ENCODE results near the gene LIMK1. TPM values are rescaled to one million over a fixed set of nuclear protein-coding genes. Genes with fewer than 3 reads are reported as not detected.
"Not testable (repeated sequence)": the region's sequence is repeated elsewhere in the genome, so short reads cannot be mapped to it uniquely, and the experiment has no call there.

LIMK1 gene
- total RNA-seq, 2 experiments from 2014 or later: 7.8 to 8.2 TPM

DNA sequence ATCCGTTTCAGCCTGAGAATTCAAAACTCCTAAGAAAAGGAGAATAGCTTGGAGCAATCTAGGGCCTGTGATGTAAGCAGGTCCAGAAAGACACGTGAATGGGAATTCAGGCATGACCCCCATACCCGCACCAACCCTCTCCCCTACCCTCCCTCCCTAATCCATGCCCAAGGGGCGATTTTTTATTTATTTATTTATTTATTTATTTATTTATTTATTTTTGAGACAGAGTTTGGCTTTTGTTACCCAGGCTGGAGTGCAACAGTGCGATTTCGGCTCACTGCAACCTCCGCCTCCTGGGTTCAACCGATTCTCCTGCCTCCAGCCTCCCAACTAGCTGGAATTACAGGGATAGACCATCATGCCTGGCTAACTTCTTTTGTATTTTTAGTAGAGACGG is 74.0 kb downstream of the LIMK1 start:
- H3K27me3 ChIP-seq (ENCODE audit: control insufficient read depth in 1 of 2, insufficient read depth in 2 of 2, low read length in 2 of 2): no peaks in the 10 kb centered on the region
- no peak overlapping the region for H3K27ac ChIP-seq (ENCODE audit: low read depth in 1 of 2, low read length in 2 of 2)
- Mint-ChIP-seq H3K27ac (no peak overlapping the region), H3K36me3 (ENCODE audit: low read depth) (no peaks in the 10 kb centered on the region), H3K4me3 (no peak overlapping the region), H3K4me1 (ENCODE audit: low read depth) (no peaks in the 10 kb centered on the region), H3K27me3 (no peaks in the 10 kb centered on the region), H3K9me3 (no peaks in the 10 kb centered on the region)
- H3K9me3 ChIP-seq (ENCODE audit: control insufficient read depth in 1 of 2, insufficient read depth in 1 of 2, low read length in 2 of 2): no peaks in the 10 kb centered on the region
- DNase-seq: no peak
- ChIA-PET POLR2A (interaction anchor here (2.0 kb wide), 1 partner anchor 16 kb away, joined by 4 read pairs; no protein-coding TSS in a partner anchor), CTCF (no interaction called here)
- no peaks in the 10 kb centered on the region for H3K36me3 ChIP-seq (ENCODE audit: insufficient read depth, low read length)
- intact Hi-C loops (cut with DNase I, micrococcal nuclease): no loop called here
- ATAC-seq (ENCODE audit: poor library complexity): no peak
- H3K4me1 ChIP-seq (ENCODE audit: insufficient read depth, low read length): no peaks in the 10 kb centered on the region
- TF ChIP-seq, protein P1, sequence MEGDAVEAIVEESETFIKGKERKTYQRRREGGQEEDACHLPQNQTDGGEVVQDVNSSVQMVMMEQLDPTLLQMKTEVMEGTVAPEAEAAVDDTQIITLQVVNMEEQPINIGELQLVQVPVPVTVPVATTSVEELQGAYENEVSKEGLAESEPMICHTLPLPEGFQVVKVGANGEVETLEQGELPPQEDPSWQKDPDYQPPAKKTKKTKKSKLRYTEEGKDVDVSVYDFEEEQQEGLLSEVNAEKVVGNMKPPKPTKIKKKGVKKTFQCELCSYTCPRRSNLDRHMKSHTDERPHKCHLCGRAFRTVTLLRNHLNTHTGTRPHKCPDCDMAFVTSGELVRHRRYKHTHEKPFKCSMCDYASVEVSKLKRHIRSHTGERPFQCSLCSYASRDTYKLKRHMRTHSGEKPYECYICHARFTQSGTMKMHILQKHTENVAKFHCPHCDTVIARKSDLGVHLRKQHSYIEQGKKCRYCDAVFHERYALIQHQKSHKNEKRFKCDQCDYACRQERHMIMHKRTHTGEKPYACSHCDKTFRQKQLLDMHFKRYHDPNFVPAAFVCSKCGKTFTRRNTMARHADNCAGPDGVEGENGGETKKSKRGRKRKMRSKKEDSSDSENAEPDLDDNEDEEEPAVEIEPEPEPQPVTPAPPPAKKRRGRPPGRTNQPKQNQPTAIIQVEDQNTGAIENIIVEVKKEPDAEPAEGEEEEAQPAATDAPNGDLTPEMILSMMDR (IDR thresholded peaks at IDR 0.05): no peak
- H3K4me3 ChIP-seq (ENCODE audit: low read length): no peak overlapping the region

DNA sequence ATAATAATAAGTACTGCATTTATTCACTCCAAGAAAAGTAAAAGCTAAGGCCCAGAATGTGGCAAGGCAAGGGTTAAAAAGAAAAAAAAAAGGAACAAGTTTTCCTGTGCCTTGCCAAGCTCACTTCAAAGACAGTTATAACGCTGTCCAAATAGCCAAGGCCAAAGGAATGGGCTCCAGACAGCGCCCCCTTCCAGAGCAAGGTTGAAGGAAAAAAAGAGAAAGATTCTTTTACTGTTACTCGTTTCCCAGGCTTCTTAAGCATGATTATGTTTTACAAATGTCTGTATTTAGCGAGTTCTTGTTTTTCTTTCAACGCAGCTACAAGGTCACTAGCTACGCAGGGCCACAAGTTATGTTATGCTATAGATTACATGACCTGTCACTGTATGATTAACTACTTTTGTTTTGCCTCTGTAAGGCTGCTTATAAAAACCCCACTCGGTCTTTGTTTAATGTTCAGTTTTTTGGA is 81.4 kb downstream of the LIMK1 start:
- Mint-ChIP-seq H3K9me3 (no peaks in the 10 kb centered on the region), H3K27ac (no peak overlapping the region), H3K36me3 (ENCODE audit: low read depth) (no peaks in the 10 kb centered on the region), H3K27me3 (no peaks in the 10 kb centered on the region), H3K4me1 (ENCODE audit: low read depth) (no peaks in the 10 kb centered on the region), H3K4me3 (no peak overlapping the region)
- H3K27me3 ChIP-seq (ENCODE audit: control insufficient read depth in 1 of 2, insufficient read depth in 2 of 2, low read length in 2 of 2): no peaks in the 10 kb centered on the region
- H3K9me3 ChIP-seq (ENCODE audit: control insufficient read depth in 1 of 2, insufficient read depth in 1 of 2, low read length in 2 of 2): no peaks in the 10 kb centered on the region
- ChIA-PET POLR2A (interaction anchor here (1.0 kb wide), 1 partner anchor 9 kb away, joined by 3 read pairs; no protein-coding TSS in a partner anchor), CTCF (no interaction called here)
- DNase-seq (no peak), ATAC-seq (ENCODE audit: poor library complexity) (no peak)
- TF ChIP-seq, protein P1 (IDR thresholded peaks at IDR 0.05): no peak
- intact Hi-C loops (cut with DNase I, micrococcal nuclease): no loop called here
- H3K4me1 ChIP-seq (ENCODE audit: insufficient read depth, low read length): no peaks in the 10 kb centered on the region
- no peak overlapping the region for H3K27ac ChIP-seq (ENCODE audit: low read depth in 1 of 2, low read length in 2 of 2)
- no peak overlapping the region for H3K4me3 ChIP-seq (ENCODE audit: low read length)
- no peaks in the 10 kb centered on the region for H3K36me3 ChIP-seq (ENCODE audit: insufficient read depth, low read length)

DNA sequence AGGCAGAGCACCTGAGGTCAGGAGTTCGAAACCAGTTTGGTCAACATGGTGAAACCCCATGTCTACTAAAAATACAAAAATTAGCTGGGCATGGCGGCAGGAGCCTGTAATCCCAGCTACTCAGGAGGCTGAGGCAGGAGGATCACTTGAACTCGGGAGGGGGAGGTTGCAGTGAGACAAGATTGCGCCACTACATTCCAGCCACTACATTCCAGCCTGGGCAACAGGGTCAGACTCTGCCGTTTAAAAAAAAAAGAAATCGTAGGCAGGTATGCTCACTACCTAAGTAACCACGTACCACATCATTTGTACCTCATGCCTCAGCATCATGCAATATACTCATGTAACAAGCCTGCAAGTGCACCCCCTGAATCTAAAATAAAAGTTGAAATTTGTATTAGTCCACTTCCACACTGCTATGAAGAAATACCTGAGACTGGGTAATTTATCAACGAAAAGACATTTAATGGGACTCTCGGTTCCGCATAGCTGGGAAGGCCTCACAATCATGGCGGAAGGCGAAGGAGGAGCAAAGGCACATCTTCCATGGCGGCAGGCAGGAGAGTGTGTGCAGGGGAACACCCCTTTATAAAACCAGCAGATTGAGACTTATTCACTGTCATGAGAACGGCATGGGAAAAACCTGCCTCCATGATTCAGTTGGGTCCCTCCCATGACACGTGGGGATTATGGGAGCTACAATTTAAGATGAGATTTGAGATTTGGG is 82.4 kb downstream of the LIMK1 start:
- no peaks in the 10 kb centered on the region for H3K27me3 ChIP-seq (ENCODE audit: control insufficient read depth in 1 of 2, insufficient read depth in 2 of 2, low read length in 2 of 2)
- DNase-seq: no peak
- H3K4me3 ChIP-seq (ENCODE audit: low read length): no peak overlapping the region
- intact Hi-C loops (cut with DNase I, micrococcal nuclease): no loop called here
- no peaks in the 10 kb centered on the region for H3K9me3 ChIP-seq (ENCODE audit: control insufficient read depth in 1 of 2, insufficient read depth in 1 of 2, low read length in 2 of 2)
- no peaks in the 10 kb centered on the region for H3K36me3 ChIP-seq (ENCODE audit: insufficient read depth, low read length)
- Mint-ChIP-seq H3K9me3 (no peaks in the 10 kb centered on the region), H3K27me3 (no peaks in the 10 kb centered on the region), H3K4me1 (ENCODE audit: low read depth) (no peaks in the 10 kb centered on the region), H3K27ac (no peak overlapping the region), H3K36me3 (ENCODE audit: low read depth) (no peaks in the 10 kb centered on the region), H3K4me3 (no peak overlapping the region)
- no peaks in the 10 kb centered on the region for H3K4me1 ChIP-seq (ENCODE audit: insufficient read depth, low read length)
- no peak for ATAC-seq (ENCODE audit: poor library complexity)
- TF ChIP-seq, protein P1 (IDR thresholded peaks at IDR 0.05): no peak
- H3K27ac ChIP-seq (ENCODE audit: low read depth in 1 of 2, low read length in 2 of 2): no peak overlapping the region
- ChIA-PET POLR2A (no interaction called here), CTCF (no interaction called here)

DNA sequence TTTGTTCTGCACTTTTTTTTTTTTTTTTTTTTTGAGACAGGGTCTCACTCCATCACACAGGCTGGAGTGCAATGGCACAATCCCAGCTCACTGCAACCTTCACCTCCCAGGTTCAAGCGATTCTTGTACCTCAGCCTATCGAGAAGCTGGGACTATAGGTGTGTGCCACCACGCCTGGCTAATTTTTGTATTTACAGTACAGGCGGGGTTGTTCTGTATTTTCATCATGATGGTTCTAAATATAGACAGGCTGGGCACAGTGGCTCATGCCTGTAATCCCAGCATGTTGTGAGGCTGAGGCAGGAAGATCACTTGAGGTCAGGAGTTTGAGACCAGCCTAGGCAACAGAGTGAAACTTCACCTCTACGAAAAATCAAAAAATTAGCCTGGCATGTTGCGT is 83.7 kb downstream of the LIMK1 start:
- H3K9me3 Mint-ChIP-seq, H3K4me3 Mint-ChIP-seq: not testable (repeated sequence)

More for the DNA sequence above, 83.7 kb downstream of the LIMK1 start:
- CTCF ChIA-PET: interaction anchor here (0.6 to 0.7 kb wide), 2 partner anchors 34 to 1252 kb away, joined by 3 to 5 read pairs; no protein-coding TSS in a partner anchor
- H3K36me3 Mint-ChIP-seq (ENCODE audit: low read depth); H3K27me3 ChIP-seq (ENCODE audit: control insufficient read depth in 1 of 2, insufficient read depth in 2 of 2, low read length in 2 of 2); ATAC-seq (ENCODE audit: poor library complexity); DNase-seq; H3K27ac ChIP-seq (ENCODE audit: low read depth in 1 of 2, low read length in 2 of 2); H3K4me1 Mint-ChIP-seq (ENCODE audit: low read depth); H3K27me3 Mint-ChIP-seq; H3K4me3 ChIP-seq (ENCODE audit: low read length); intact Hi-C loops (cut with DNase I, micrococcal nuclease); H3K4me1 ChIP-seq (ENCODE audit: insufficient read depth, low read length); H3K36me3 ChIP-seq (ENCODE audit: insufficient read depth, low read length); H3K27ac Mint-ChIP-seq; H3K9me3 ChIP-seq (ENCODE audit: control insufficient read depth in 1 of 2, insufficient read depth in 1 of 2, low read length in 2 of 2); POLR2A ChIA-PET: not testable (repeated sequence)
